ENCODE results near the gene RABGAP1L. TPM values are rescaled to one million over a fixed set of nuclear protein-coding genes. Genes with fewer than 3 reads are reported as not detected.
"Not testable (repeated sequence)": the region's sequence is repeated elsewhere in the genome, so short reads cannot be mapped to it uniquely, and the experiment has no call there.

Gene RABGAP1L
- total RNA-seq, 6 donors from 2014 or later = 41.3 to 229 (median 85.3) TPM

DNA sequence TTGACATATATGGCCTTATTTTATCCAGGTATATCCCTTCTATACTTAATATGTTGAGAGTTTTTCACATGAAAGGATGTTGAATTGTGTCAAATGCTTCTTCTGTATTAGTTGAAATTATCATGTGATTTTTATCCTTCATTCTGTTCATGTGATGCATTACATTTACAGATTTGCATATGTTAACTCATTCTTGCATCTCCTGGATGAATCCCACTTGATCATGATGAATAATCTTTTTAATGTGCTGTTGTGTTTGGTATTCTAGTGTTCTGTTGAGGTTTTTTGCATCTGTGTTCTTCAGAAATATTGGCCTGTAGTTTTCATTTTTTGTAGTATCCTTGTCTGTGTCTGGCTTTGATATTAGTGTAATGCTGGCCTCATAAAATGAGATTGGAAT is 150.2 kb downstream of the RABGAP1L start:
- Histone ChIP-seq H3K4me3 (no peak overlapping the region), H3K27me3 (no peaks in the 10 kb centered on the region), H3K36me3 (peaks cover 0 to 14% (median 4%) of the 10 kb centered on the region in 4 donors), H3K9me3 (peaks cover 5 to 18% (median 5%) of the 10 kb centered on the region in 4 donors), H3K27ac (no peak overlapping the region), H3K4me1 (no peaks in the 10 kb centered on the region)
- TF ChIP-seq, protein P1, sequence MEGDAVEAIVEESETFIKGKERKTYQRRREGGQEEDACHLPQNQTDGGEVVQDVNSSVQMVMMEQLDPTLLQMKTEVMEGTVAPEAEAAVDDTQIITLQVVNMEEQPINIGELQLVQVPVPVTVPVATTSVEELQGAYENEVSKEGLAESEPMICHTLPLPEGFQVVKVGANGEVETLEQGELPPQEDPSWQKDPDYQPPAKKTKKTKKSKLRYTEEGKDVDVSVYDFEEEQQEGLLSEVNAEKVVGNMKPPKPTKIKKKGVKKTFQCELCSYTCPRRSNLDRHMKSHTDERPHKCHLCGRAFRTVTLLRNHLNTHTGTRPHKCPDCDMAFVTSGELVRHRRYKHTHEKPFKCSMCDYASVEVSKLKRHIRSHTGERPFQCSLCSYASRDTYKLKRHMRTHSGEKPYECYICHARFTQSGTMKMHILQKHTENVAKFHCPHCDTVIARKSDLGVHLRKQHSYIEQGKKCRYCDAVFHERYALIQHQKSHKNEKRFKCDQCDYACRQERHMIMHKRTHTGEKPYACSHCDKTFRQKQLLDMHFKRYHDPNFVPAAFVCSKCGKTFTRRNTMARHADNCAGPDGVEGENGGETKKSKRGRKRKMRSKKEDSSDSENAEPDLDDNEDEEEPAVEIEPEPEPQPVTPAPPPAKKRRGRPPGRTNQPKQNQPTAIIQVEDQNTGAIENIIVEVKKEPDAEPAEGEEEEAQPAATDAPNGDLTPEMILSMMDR (IDR thresholded peaks at IDR 0.05) = no peak
- no peak for TF ChIP-seq POLR2A (IDR thresholded peaks at IDR 0.05)
- no peak for TF ChIP-seq EP300 (IDR thresholded peaks at IDR 0.05)
- no peak for TF ChIP-seq POLR2AphosphoS5 (IDR thresholded peaks at IDR 0.05)
- ATAC-seq (ENCODE audit: low FRiP score in 2 of 2) (no peak), DNase-seq (no peak)

DNA sequence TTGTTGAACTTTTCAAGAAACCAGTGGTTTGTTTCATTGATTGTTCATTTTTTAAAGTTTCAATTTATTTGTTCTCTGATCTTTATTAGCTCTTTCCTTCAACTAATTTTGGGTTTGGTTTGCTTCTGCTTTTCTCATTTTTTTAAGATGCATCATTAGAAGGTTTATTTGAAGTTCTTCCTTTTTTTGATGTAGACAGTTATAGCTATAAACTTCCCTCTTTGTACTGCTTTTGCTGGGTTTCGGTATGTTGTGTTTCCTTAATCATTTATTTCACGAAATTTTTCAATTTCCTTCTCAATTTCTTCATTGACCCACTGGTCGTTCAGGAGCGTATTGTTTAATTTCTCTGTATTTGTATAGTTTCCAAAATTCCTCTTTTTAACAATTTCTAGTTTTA is 155.1 kb downstream of the RABGAP1L start:
- TF ChIP-seq, protein P1 (IDR thresholded peaks at IDR 0.05) = no peak
- TF ChIP-seq POLR2AphosphoS5 (IDR thresholded peaks at IDR 0.05) (no peak), EP300 (IDR thresholded peaks at IDR 0.05) (no peak), POLR2A (IDR thresholded peaks at IDR 0.05) (no peak)
- H3K4me3 ChIP-seq = no peak overlapping the region
- 87 to 94% methylated on average over 4 of the region's 4 CpGs for WGBS, 2 donors
- no peaks in the 10 kb centered on the region for H3K4me1 ChIP-seq
- H3K27ac ChIP-seq = no peak overlapping the region
- no peak for DNase-seq
- H3K9me3 ChIP-seq = peaks cover 12 to 28% (median 19%) of the 10 kb centered on the region in 4 donors
- no peaks in the 10 kb centered on the region for H3K27me3 ChIP-seq
- ATAC-seq (ENCODE audit: low FRiP score in 2 of 2) = no peak
- H3K36me3 ChIP-seq = peaks cover 0 to 2% (median 0%) of the 10 kb centered on the region in 4 donors

DNA sequence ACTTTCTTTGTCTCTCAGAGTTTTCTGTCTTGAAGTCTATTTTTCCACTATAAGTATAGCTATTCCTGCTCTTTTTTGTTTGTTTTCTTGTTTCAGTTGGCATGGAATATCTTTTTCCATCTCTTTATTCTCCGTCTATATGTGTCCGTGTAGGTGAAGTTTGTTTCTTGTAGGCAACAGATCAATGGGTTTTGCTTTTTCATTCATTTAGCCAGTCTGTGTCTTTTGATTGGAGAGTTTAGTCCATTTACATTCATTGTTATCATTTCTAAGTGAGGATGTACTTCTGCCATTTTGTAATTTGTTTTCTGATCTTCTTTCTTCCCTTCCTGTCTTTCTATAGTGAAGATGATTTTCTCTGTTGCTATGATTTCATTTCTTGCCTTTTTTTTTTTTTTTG is 155.9 kb downstream of the RABGAP1L start:
- Histone ChIP-seq H3K4me3 (no peak overlapping the region), H3K9me3 (peaks cover 12 to 26% (median 19%) of the 10 kb centered on the region in 4 donors), H3K27me3 (no peaks in the 10 kb centered on the region), H3K36me3 (peaks cover 0 to 2% (median 0%) of the 10 kb centered on the region in 4 donors), H3K4me1 (no peaks in the 10 kb centered on the region), H3K27ac (no peak overlapping the region)
- no peak for DNase-seq
- TF ChIP-seq EP300 (IDR thresholded peaks at IDR 0.05) (no peak), POLR2A (IDR thresholded peaks at IDR 0.05) (no peak), POLR2AphosphoS5 (IDR thresholded peaks at IDR 0.05) (no peak)
- TF ChIP-seq, protein P1 (IDR thresholded peaks at IDR 0.05) = no peak
- ATAC-seq (ENCODE audit: low FRiP score in 2 of 2) = no peak
- WGBS, 2 donors = 97% methylated on average over 2 of the region's 2 CpGs

DNA sequence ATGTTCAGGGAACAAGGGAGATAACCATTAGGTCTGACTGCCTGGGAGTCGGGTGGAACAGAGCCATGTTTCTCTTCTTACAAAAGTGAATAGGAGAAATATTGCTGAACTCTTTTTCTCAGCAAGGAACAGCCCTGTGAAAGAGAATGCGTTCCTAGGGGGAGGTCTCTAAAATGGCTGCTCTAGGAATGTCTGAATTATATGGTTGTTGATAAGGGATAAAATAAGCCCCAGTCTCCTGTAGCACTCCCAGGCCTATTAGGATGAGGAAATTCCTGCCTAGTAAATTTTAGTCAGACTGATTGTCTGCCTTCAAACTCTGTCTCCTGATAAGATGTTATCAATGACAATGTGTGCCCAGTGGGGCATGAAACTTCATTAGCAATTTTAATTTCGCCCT is 161.6 kb downstream of the RABGAP1L start:
- not testable (repeated sequence) for ATAC-seq (ENCODE audit: low FRiP score in 2 of 2)
- H3K9me3 ChIP-seq = peaks cover under 1 to 26% (median 13%) of the 10 kb centered on the region in 4 donors
- 97% methylated on average over 3 of the region's 3 CpGs for WGBS, 2 donors

DNA sequence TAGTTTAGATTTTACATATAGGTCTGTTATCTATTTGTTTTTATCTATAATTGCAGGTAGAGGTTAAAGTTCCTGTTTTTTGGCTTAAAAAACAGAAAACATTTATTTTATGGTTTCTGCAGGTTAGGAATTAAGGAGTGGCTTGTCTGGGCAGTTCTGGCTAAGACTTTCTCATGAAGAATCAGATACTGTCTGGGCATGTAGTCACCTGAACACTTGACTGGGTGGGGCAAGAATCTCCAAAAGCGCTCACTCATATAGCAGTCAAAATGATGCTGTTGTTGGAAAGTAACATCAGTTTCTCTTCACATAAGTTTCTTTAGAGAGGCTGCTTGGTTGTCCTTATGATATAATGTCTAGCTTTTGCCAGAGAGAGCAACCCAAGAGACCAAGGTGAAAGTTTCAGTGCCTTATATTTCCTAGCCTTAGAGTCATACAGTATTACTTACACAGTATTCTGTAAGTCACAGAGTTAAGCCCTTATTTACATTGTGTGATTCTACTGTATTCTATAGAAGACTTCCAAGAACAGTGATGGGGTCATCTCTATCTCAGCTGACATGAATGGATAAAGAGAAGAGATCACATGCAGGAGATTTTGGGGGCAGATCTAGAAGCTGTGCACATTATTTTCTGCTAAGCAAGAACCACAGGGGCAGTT is 163.0 kb downstream of the RABGAP1L start:
- Histone ChIP-seq H3K27ac (no peak overlapping the region), H3K36me3 (peaks cover 0 to 6% (median 3%) of the 10 kb centered on the region in 4 donors), H3K9me3 (peaks cover 0 to 33% (median 21%) of the 10 kb centered on the region in 4 donors), H3K27me3 (no peaks in the 10 kb centered on the region), H3K4me3 (no peak overlapping the region), H3K4me1 (no peaks in the 10 kb centered on the region)
- no peak for TF ChIP-seq POLR2A (IDR thresholded peaks at IDR 0.05)
- TF ChIP-seq EP300 (IDR thresholded peaks at IDR 0.05) = no peak
- DNase-seq (no peak), ATAC-seq (ENCODE audit: low FRiP score in 2 of 2) (no peak)
- WGBS, 2 donors = 94 to 100% methylated on average over 1 of the region's 1 CpG

More for the DNA sequence above, 161.6 kb downstream of the RABGAP1L start:
- H3K36me3 ChIP-seq, H3K27me3 ChIP-seq, H3K4me1 ChIP-seq, H3K27ac ChIP-seq, DNase-seq, H3K4me3 ChIP-seq: not testable (repeated sequence)

DNA sequence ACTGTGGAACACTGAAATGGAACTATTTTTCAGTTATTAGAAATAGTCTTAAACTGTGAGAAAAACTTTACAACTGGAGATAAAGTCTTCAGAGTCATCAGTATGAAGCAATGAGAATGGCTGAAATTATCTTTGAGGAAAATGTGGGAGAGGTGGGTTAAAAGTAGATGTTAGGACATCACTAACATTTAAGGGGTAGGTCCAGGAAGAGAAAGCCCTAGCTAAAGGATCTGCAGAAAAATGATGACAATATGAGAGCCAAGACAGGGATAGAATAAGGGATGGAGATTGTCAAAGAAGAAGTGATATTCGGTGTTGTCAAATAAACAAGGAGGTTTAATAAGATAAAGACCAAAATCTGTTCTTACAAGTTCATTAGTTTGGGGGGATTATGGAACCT is 165.2 kb downstream of the RABGAP1L start:
- TF ChIP-seq POLR2AphosphoS5 (IDR thresholded peaks at IDR 0.05) (no peak), POLR2A (IDR thresholded peaks at IDR 0.05) (no peak), EP300 (IDR thresholded peaks at IDR 0.05) (no peak)
- TF ChIP-seq, protein P1 (IDR thresholded peaks at IDR 0.05) = no peak
- Histone ChIP-seq H3K27ac (no peak overlapping the region), H3K4me1 (no peaks in the 10 kb centered on the region), H3K27me3 (no peaks in the 10 kb centered on the region), H3K4me3 (no peak overlapping the region), H3K9me3 (peaks cover 0 to 33% (median 21%) of the 10 kb centered on the region in 4 donors), H3K36me3 (peaks cover 0 to 6% (median 3%) of the 10 kb centered on the region in 4 donors)
- ATAC-seq (ENCODE audit: low FRiP score in 2 of 2) (no peak), DNase-seq (no peak)
- 96 to 100% methylated on average over 1 of the region's 1 CpG for WGBS, 2 donors
